Thyroid gland (tissue), 4 donors: ENCODE data around the gene ADAMTS2. TPM values are rescaled to one million over a fixed set of nuclear protein-coding genes. Genes with fewer than 3 reads are reported as not detected.

ENCODE experiments used
- DNase-seq, 2 donors: peaks; one replicate each; pipeline ENCODE4 v3.0.0-alpha.2; 2019
- H3K27ac ChIP-seq, 3 donors: fragments of 200-600 bp; sonication (generic); 1 replicate in 2 of 3; 2 replicates in 1 of 3; pipeline ENCODE4 v1.5.1; 2016 to 2019; ENCODE audit warnings: mild to moderate bottlenecking in 1 of 3, moderate library complexity in 1 of 3
- H3K27me3 ChIP-seq: fragments of 200-600 bp; sonication (generic); one replicate; pipeline ENCODE4 v1.5.1; 2019
- H3K36me3 ChIP-seq, 2 donors: fragments of 200-600 bp; sonication (generic); one replicate each; pipeline ENCODE4 v1.5.1; 2016 to 2019
- H3K4me1 ChIP-seq, 2 donors: fragments of 200-600 bp; sonication (generic); one replicate each; pipeline ENCODE4 v1.5.1; 2017 to 2019
- H3K4me3 ChIP-seq, 3 donors: fragments of 200-600 bp; sonication (generic); replicated peaks in 1 of 3; 1 replicate in 2 of 3; 2 replicates in 1 of 3; pipeline ENCODE4 v1.5.1; 2016; ENCODE audit warnings: mild to moderate bottlenecking in 1 of 3
- H3K9me3 ChIP-seq: fragments of 200-600 bp; sonication (generic); one replicate; pipeline ENCODE4 v1.5.1; 2017
- CTCF ChIP-seq, 6 experiments: fragments of 200-600 bp in 3 of 6; fragments of 450-650 bp in 3 of 6; sonication (generic) in 3 of 6; IDR thresholded peaks; one replicate each; pipeline ENCODE4 v1.5.1; 2016 to 2019; ENCODE audit warnings: antibody characterized with exemption in 6 of 6, mild to moderate bottlenecking in 2 of 6, inconsistent platforms in 1 of 6, moderate library complexity in 1 of 6
- POLR2A ChIP-seq, 2 donors: fragments of 450-650 bp; IDR thresholded peaks; one replicate each; pipeline ENCODE4 v1.6.1; 2017; ENCODE audit warnings: antibody characterized with exemption in 2 of 2, mild to moderate bottlenecking in 2 of 2, moderate library complexity in 1 of 2
- WGBS, 2 donors: methylation state at CpG; one replicate each; pipeline ENCODE4 v1.1.5; 2017; 5-methylcytosine and 5-hydroxymethylcytosine counted together
- intact Hi-C: fragments of 100-400 bp; cut with DNase I; formaldehyde crosslinking; loops from one replicate; pipeline ENCODE4 v1.15.1; 2023
- total RNA-seq, 4 donors: library from RNA; depleted of rRNA; stranded (reverse); fragments of >200 nt; gene quantifications; one replicate each; pipeline ENCODE4 v1.2.3, GENCODE V29; 2016

ADAMTS2 gene
- total RNA-seq, 4 donors from 2014 or later = 3.5 to 16.2 (median 7.3) TPM

DNA sequence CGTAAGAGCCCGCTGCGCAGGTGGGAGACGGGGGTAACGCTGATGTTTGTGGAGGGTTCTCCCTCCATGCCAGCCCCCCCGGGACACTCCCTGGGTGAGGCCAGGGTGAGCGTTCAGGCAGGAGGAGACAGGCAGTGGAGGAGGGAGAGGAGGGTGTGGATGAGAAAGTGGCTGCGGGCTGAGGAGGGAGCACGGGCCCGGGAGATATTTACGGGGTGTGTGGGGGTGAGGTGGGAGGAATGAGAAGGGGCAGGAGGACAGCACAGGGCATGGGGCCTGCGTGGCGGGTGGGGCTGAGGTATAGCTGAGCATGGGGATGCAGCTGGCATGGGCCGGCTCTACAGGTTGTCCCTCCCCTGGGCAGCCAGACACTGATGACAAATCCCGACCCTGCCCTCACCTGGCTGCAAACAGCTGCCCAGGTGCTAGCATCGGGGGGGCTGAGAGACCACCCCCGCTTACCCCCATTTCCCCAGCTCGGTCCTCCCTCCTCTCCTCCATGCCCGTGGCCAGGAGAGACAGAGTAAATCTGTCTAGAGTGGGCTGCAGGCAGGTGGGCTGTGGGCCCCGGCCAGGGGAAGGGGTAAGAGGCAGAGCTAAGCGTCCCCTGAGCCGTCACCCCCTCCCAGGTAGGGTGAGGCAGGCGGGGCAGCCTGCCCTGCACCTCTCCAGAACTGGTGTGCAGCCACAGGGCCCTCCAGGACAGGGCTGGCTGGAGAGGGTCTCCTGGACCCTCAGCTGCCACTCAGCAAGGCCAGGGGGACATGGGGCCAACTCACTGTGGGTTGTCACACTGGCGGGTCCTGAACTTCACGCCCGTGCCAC is 205.9 kb downstream of the ADAMTS2 start:
- H3K27me3 ChIP-seq = no peaks in the 10 kb centered on the region
- WGBS, 2 donors = 89 to 91% methylated on average over 25 to 26 of the region's 26 CpGs
- no peaks in the 10 kb centered on the region for H3K9me3 ChIP-seq
- no peaks in the 10 kb centered on the region for H3K36me3 ChIP-seq
- no peak overlapping the region for H3K27ac ChIP-seq
- no peak overlapping the region for H3K4me3 ChIP-seq
- DNase-seq = no peak
- TF ChIP-seq CTCF (IDR thresholded peaks at IDR 0.05) = no peak
- no peak for TF ChIP-seq POLR2A (IDR thresholded peaks at IDR 0.05)
- intact Hi-C loops = no loop called here
- H3K4me1 ChIP-seq = no peaks in the 10 kb centered on the region

DNA sequence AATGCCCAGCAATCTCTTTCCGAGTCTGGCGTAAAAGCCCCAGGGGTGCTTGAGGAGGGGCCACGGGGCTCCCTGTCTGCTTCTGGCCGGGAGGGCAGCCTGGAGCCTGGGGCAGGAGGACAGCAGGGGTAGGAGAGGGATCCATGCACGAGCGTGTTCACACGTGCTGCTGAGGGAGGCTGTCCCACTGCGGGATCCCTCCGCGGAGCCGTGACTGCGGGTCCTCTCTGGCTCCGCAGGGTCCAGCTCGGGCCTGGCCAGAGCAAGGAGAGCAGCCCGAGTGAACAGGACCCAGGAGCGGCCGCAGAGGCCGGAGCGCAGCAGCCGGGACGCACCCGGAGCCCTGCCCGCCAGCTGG is 206.7 kb downstream of the ADAMTS2 start:
- no peaks in the 10 kb centered on the region for H3K36me3 ChIP-seq
- H3K9me3 ChIP-seq = no peaks in the 10 kb centered on the region
- H3K4me1 ChIP-seq = no peaks in the 10 kb centered on the region
- intact Hi-C loops = no loop called here
- no peak for DNase-seq
- no peak for TF ChIP-seq POLR2A (IDR thresholded peaks at IDR 0.05)
- no peak for TF ChIP-seq CTCF (IDR thresholded peaks at IDR 0.05)
- H3K27ac ChIP-seq = no peak overlapping the region
- no peaks in the 10 kb centered on the region for H3K27me3 ChIP-seq
- WGBS, 2 donors = 87 to 98% methylated on average over 7 to 15 of the region's 23 CpGs
- no peak overlapping the region for H3K4me3 ChIP-seq

DNA sequence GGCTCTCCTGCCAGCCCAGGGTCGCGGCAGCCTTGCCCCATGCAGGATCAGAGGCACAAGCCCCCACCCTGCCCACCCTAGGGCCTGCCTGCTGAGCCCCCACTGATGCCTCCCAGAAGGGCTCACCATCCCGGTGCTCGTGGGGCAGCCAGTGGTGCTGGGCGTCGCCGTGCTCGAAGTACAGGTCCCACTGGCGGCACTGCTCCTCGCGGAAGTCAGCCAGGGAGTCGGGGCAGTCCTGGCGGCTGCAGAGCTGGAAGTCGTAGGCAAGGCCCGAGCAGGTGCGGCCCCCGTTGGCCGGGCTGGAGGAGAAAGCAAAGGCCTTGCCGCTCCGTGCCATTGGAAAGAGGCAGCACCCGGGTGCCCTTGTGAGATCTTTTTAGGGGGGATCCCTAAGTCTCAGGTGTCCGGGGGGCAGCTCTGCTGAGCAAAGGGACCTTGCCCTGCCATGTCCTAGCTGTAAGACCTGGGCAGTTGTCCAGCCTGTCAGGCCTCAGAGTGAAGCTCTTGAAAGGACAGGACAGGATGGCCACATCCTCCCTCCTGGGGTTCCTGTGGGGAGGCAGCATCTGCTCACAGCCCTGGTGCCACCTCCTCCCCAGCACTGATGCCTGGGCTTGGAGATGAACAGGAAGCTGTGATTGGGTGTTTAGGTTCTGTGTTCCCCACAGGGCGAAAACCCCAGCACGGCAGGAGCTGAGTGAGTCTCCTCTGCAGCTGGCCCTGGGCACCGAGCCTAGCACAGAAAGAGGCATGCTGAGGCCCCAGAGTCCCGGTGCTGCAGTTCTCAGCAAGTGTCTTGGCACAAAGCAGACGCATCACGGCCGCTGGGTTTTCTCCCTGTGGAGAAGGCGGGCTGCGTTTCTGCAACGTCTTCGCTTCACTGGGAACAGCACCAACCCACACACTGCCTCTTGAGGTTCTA is 207.4 kb downstream of the ADAMTS2 start:
- TF ChIP-seq CTCF (IDR thresholded peaks at IDR 0.05) = no peak
- no peak for TF ChIP-seq POLR2A (IDR thresholded peaks at IDR 0.05)
- no peak overlapping the region for H3K27ac ChIP-seq
- H3K4me1 ChIP-seq = no peaks in the 10 kb centered on the region
- no peaks in the 10 kb centered on the region for H3K27me3 ChIP-seq
- no peaks in the 10 kb centered on the region for H3K9me3 ChIP-seq
- DNase-seq = no peak
- no peaks in the 10 kb centered on the region for H3K36me3 ChIP-seq
- no peak overlapping the region for H3K4me3 ChIP-seq
- intact Hi-C loops = no loop called here
- 67 to 71% methylated on average over 11 of the region's 33 CpGs for WGBS, 2 donors

GRCh38 chr5:179137016-179137642 is 208.1 kb downstream of the ADAMTS2 start:
- Histone ChIP-seq H3K27me3 (no peaks in the 10 kb centered on the region), H3K4me3 (no peak overlapping the region), H3K36me3 (no peaks in the 10 kb centered on the region), H3K9me3 (no peaks in the 10 kb centered on the region), H3K4me1 (no peaks in the 10 kb centered on the region), H3K27ac (no peak overlapping the region)
- WGBS, 2 donors = 73 to 80% methylated on average over 5 to 7 of the region's 13 CpGs
- intact Hi-C loops = no loop called here
- no peak for DNase-seq
- no peak for TF ChIP-seq CTCF (IDR thresholded peaks at IDR 0.05)
- TF ChIP-seq POLR2A (IDR thresholded peaks at IDR 0.05) = no peak
